GM12878 (cell line): ENCODE measurements around the gene SRMS. TPM values are rescaled to one million over a fixed set of nuclear protein-coding genes. Genes with fewer than 3 reads are reported as not detected.

Source experiments
- ATAC-seq: fragments of 200-7000 bp; cut with Tn5 transposase; 3 replicates; pipeline ENCODE4 v1.9.1; 2020; ENCODE audit warnings: mild to moderate bottlenecking, moderate library complexity
- BruUV-seq: library from RNA; stranded (reverse); fragments of 400-500 nt; replicated peaks from 2 replicates; lab custom pipeline; 2021; lab: Mats Ljungman, UMichigan
- CTCF ChIA-PET: fragments of 300-600 bp; sonication (Branson Sonifier 250); formaldehyde crosslinking; extraction: SDS; loops from one replicate; lab custom pipeline; 2021; ENCODE audit warnings: inconsistent platforms; lab: Yijun Ruan, JAX
- POLR2A ChIA-PET: fragments of 350-600 bp; formaldehyde crosslinking; extraction: SDS; loops from one replicate; lab custom pipeline; 2021; ENCODE audit warnings: inconsistent platforms; lab: Charles Lee
- RAD21 ChIA-PET: fragments of 300-600 bp; sonication (Branson Sonifier 250); formaldehyde crosslinking; loops from one replicate; lab custom pipeline; 2023; ENCODE audit warnings: antibody characterized with exemption; ENCODE audit not compliant: unreplicated experiment; lab: Charles Lee
- SMC1A ChIA-PET: fragments of 300-600 bp; sonication (Branson Sonifier 250); formaldehyde crosslinking; loops from one replicate; lab custom pipeline; 2023; ENCODE audit not compliant: unreplicated experiment, uncharacterized antibody; lab: Charles Lee
- DNase-seq: peaks from one replicate; pipeline ENCODE4 v3.0.0-alpha.2; 2011; ENCODE audit warnings: low read depth, low spot score
- FAIRE-seq: peaks from 3 replicates; lab custom pipeline; 2011; peaks lifted over from hg19 to GRCh38; lab: Jason Lieb, UNC
- H2AFZ ChIP-seq: 2 replicates; pipeline ENCODE4 v1.6.0; 2011; ENCODE audit warnings: low read depth, low read length, control low read depth; ENCODE audit not compliant: control insufficient read depth
- H3K27ac ChIP-seq: 2 replicates; pipeline ENCODE4 v1.5.1; 2011; ENCODE audit warnings: control low read depth; ENCODE audit not compliant: control insufficient read depth, insufficient read depth
- H3K27me3 ChIP-seq, 2 experiments: replicated peaks in 1 of 2; 2 replicates each; pipeline versions ENCODE4 v1.6.0 to v1.6.1; 2011; ENCODE audit warnings: low read length in 1 of 2; ENCODE audit not compliant: control insufficient read depth in 2 of 2, insufficient read depth in 2 of 2
- H3K36me3 ChIP-seq, 2 experiments: 2 replicates each; pipeline ENCODE4 v1.5.1; 2011; ENCODE audit warnings: low read length in 1 of 2; ENCODE audit not compliant: control insufficient read depth in 2 of 2, insufficient read depth in 2 of 2
- H3K4me1 ChIP-seq: 2 replicates; pipeline ENCODE4 v1.6.1; 2011; ENCODE audit warnings: mild to moderate bottlenecking, low read length, moderate library complexity, mixed read lengths; ENCODE audit not compliant: control insufficient read depth, insufficient read depth
- H3K4me2 ChIP-seq: 2 replicates; pipeline ENCODE4 v1.6.0; 2011; ENCODE audit warnings: control low read depth; ENCODE audit not compliant: control insufficient read depth, insufficient read depth
- H3K4me3 ChIP-seq: fragments of 200-600 bp; sonication (generic); 2 replicates; pipeline ENCODE4 v1.5.1; 2016
- H3K79me2 ChIP-seq: 2 replicates; pipeline ENCODE4 v1.6.0; 2011; ENCODE audit warnings: low read length; ENCODE audit not compliant: control insufficient read depth, insufficient read depth
- H3K9ac ChIP-seq: 2 replicates; pipeline ENCODE4 v1.8.0; 2011; ENCODE audit warnings: low read length, control low read depth, mixed read lengths; ENCODE audit not compliant: control insufficient read depth, insufficient read depth
- H3K9me3 ChIP-seq: replicated peaks from 3 replicates; pipeline ENCODE4 v1.5.1; 2011; ENCODE audit warnings: mild to moderate bottlenecking, low read length; ENCODE audit not compliant: control insufficient read depth, insufficient read depth
- H4K20me1 ChIP-seq: 2 replicates; pipeline ENCODE4 v1.6.0; 2011; ENCODE audit not compliant: control insufficient read depth, insufficient read depth
- GABPA ChIP-seq: IDR thresholded peaks from 2 replicates; pipeline ENCODE4 v1.6.1; 2014; ENCODE audit warnings: antibody characterized with exemption, low read depth, mild to moderate bottlenecking, inconsistent platforms
- WGBS: methylation state at CpG from one replicate; pipeline ENCODE4 v1.1.6; 2016; ENCODE audit warnings: low lambda C conversion rate; ENCODE audit not compliant: insufficient replicate concordance, insufficient coverage; ENCODE audit errors: missing lambda C conversion rate; 5-methylcytosine and 5-hydroxymethylcytosine counted together
- in situ Hi-C: fragments of 300-500 bp; cut with MboI; formaldehyde crosslinking; loops from 9 replicates; pipeline ENCODE4 v1.14.3; 2018; ENCODE audit warnings: mixed read lengths
- intact Hi-C: fragments of 100-400 bp; cut with micrococcal nuclease; formaldehyde crosslinking; loops from one replicate; pipeline ENCODE4 v1.14.2; 2022; ENCODE audit not compliant: unreplicated experiment
- polyA plus RNA-seq, 11 experiments: library from polyadenylated mRNA; depleted of rRNA in 4 of 11; unstranded in 6 of 11; stranded (reverse) in 5 of 11; fragments of >200 nt; fragmentation: Nextera tagmentation in 4 of 11; fragmentation: Illumina TruSeq in 1 of 11; extraction: Ambion mirVana in 4 of 11; extraction: Trizol in 1 of 11; gene quantifications; 1 replicate in 1 of 11; 2 replicates in 10 of 11; pipeline versions ENCODE4 v1.2.1 to v1.2.3, GENCODE V29; 2011 to 2016; ENCODE audit warnings: inconsistent platforms in 2 of 11, missing spikeins in 2 of 11, low read depth in 1 of 11
- total RNA-seq, 4 experiments: library from RNA; depleted of rRNA in 3 of 4; stranded (reverse); fragments of >200 nt in 3 of 4; fragmentation: Illumina TruSeq in 1 of 4; extraction: Trizol in 1 of 4; gene quantifications; 2 replicates each; pipeline versions ENCODE4 v1.2.1 to v1.2.3, GENCODE V29; 2013 to 2021
- TF ChIP-seq, protein P1 (sequence below): IDR thresholded peaks from 2 replicates; pipeline ENCODE4 v1.6.1; 2011; ENCODE audit warnings: borderline replicate concordance, low read depth, mild to moderate bottlenecking, moderate library complexity, low read length; ENCODE audit not compliant: insufficient read depth, poor library complexity, severe bottlenecking

Gene SRMS
- total and polyA plus RNA-seq, 10 of the 15 experiments (the other 5 are each of a cell fraction or from before 2014, with no cell fraction given), result not detected

DNA sequence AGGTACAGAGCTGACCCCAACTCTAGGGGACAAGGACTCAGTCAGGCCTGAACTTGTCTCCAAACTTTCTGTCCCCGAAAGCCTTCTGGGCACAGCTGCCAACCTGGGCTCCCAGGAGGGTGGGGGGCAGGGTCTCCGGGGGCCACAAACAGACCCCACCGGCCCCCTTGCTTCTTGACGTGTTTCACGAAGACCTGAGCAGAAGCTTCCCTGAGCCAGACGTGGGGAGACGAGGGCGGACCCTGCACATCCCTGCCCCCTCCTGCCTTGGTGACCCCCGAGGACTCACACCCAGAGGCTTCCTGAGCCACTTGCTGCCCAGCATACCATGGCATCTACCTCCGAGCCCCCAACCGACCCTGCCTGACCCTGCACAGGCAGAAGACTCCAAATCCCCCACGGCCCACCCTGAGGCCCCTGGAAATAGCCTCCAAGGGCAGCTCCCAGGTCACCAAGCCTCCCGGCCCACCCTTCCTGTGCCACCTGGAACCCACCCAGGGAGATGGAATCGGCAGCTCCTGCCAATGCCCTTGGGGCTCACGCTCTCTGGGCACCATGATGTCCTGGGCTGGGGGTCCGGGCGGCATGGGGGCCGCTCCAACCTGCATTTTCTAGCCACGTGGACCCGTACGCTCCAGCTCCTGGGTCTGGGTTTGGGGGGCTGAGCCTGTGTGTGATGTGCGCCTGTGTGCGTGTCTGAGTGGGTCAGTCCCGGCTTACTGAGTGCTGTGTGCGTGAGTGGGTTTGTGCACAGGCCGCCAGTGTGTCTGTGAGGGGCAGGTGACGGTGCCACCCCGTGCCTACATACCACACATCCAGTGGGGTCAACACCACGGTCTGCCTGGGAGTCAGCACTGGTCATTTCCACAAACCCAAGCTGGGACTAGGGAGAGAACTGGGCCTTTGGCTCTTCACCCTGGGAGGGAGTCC lies 7.8 kb downstream of the SRMS start:
- DNase-seq (no peak), ATAC-seq (no peak), FAIRE-seq (no peak)
- in situ Hi-C loops (no loop called here), intact Hi-C loops (loop anchor here (2.0 to 5.0 kb wide), 5 partner anchors 39 to 583 kb away; partner anchors contain the start of gene GMEB2)
- no TSS peak for BruUV-seq
- H3K27ac ChIP-seq, result no peak overlapping the region
- WGBS, result 77% methylated on average over 27 of the region's 29 CpGs
- no peaks in the 10 kb centered on the region for H4K20me1 ChIP-seq
- H3K4me3 ChIP-seq, result no peak overlapping the region
- H2AFZ ChIP-seq, result no peak overlapping the region
- SMC1A ChIA-PET, result interaction anchor here (1.1 to 1.4 kb wide), 3 partner anchors 85 to 581 kb away, joined by 3 to 4 read pairs (median 3); no protein-coding TSS in a partner anchor
- RAD21 ChIA-PET, result interaction anchor here (0.7 to 3.2 kb wide), 8 partner anchors 12 to 118 kb away, joined by 4 to 41 read pairs (median 18); partner anchors contain the start of genes GMEB2, PPDPF and RTEL1
- H3K79me2 ChIP-seq, result no peaks in the 10 kb centered on the region
- no peaks in the 10 kb centered on the region for H3K9me3 ChIP-seq
- no peak overlapping the region for H3K9ac ChIP-seq
- no peaks in the 10 kb centered on the region for H3K27me3 ChIP-seq
- H3K4me2 ChIP-seq, result no peak overlapping the region
- no peaks in the 10 kb centered on the region for H3K36me3 ChIP-seq
- CTCF ChIA-PET, result interaction anchor here (1.2 to 2.9 kb wide), 7 partner anchors 34 to 518 kb away, joined by 3 to 25 read pairs (median 4); partner anchors contain the start of genes HELZ2 and TPD52L2
- POLR2A ChIA-PET, result interaction anchor here (1.3 kb wide), 1 partner anchor 88 kb away, joined by 4 read pairs; the partner anchor contains the start of gene GMEB2
- H3K4me1 ChIP-seq, result peaks cover 26% of the 10 kb centered on the region
- TF ChIP-seq, protein P1, sequence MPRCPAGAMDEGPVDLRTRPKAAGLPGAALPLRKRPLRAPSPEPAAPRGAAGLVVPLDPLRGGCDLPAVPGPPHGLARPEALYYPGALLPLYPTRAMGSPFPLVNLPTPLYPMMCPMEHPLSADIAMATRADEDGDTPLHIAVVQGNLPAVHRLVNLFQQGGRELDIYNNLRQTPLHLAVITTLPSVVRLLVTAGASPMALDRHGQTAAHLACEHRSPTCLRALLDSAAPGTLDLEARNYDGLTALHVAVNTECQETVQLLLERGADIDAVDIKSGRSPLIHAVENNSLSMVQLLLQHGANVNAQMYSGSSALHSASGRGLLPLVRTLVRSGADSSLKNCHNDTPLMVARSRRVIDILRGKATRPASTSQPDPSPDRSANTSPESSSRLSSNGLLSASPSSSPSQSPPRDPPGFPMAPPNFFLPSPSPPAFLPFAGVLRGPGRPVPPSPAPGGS, result peak; percentile 55
- no peak for TF ChIP-seq GABPA
